ENCODE measurements around the gene XRCC5. TPM values are rescaled to one million over a fixed set of nuclear protein-coding genes. Genes with fewer than 3 reads are reported as not detected.
A peak's percentile ranks its signal among the peaks of the same experiment; 100 is the strongest.
"Not testable (repeated sequence)": the region's sequence is repeated elsewhere in the genome, so short reads cannot be mapped to it uniquely, and the experiment has no call there.

The XRCC5 gene
- polyA plus RNA-seq, 1 donor (not counting 4 experiments of a cell fraction or from before 2014, with no cell fraction given): 521 TPM

GRCh38 chr2:216078776-216079175 lies 30.4 kb upstream of the XRCC5 start:
- Histone ChIP-seq H3K36me3 (ENCODE audit: control insufficient read depth in 2 of 2, extremely low read depth in 1 of 2, insufficient read depth in 2 of 2, low read length in 2 of 2) (no peaks in the 10 kb centered on the region), H3K9me1 (ENCODE audit: control insufficient read depth, extremely low read depth, insufficient read depth, low read length) (no peaks in the 10 kb centered on the region), H3K4me3 (ENCODE audit: control insufficient read depth in 2 of 3, extremely low read depth in 1 of 3, insufficient read depth in 2 of 3, low read depth in 1 of 3, low read length in 3 of 3) (no peak overlapping the region), H3K27me3 (ENCODE audit: control insufficient read depth, extremely low read depth, insufficient read depth, low read length) (peaks cover 4% of the 10 kb centered on the region), H3K27ac (ENCODE audit: control insufficient read depth, insufficient read depth, low read length) (no peak overlapping the region), H3K9me3 (ENCODE audit: control insufficient read depth, low read depth, low read length) (no peaks in the 10 kb centered on the region), H2AFZ (ENCODE audit: control insufficient read depth, low read length) (no peak overlapping the region), H4K20me1 (ENCODE audit: control insufficient read depth, extremely low read depth, insufficient read depth, low read length) (no peaks in the 10 kb centered on the region), H3K4me2 (ENCODE audit: control insufficient read depth, extremely low read depth, insufficient read depth, low read depth, low read length) (no peak overlapping the region), H3K4me1 (ENCODE audit: control insufficient read depth, extremely low read depth, insufficient read depth, low read length) (no peaks in the 10 kb centered on the region), H3K79me2 (ENCODE audit: control insufficient read depth, insufficient read depth, low read length) (no peaks in the 10 kb centered on the region), H3K9ac (ENCODE audit: control insufficient read depth, extremely low read depth, insufficient read depth, low read length) (no peak overlapping the region)
- no peak for TF ChIP-seq EZH2 (IDR thresholded peaks at IDR 0.05; ENCODE audit: low read length)
- no peak for TF ChIP-seq CTCF (optimal IDR thresholded peaks at IDR 0.05 in 1 of 3, IDR thresholded peaks at IDR 0.05 in 1 of 3, conservative IDR thresholded peaks at IDR 0.05 in 1 of 3; ENCODE audit: extremely low read depth in 1 of 3, insufficient read depth in 2 of 3, low read length in 3 of 3)
- FAIRE-seq (no peak), DNase-seq (ENCODE audit: low read depth, low spot score) (no peak)
- dilution Hi-C loops (cut with MboI; ENCODE audit: extremely low pct_ligation_motif_present, low sequenced_read_pairs): no loop called here

GRCh38 chr2:216080048-216080447 lies 29.1 kb upstream of the XRCC5 start:
- H2AFZ ChIP-seq (ENCODE audit: control insufficient read depth, low read length); H3K4me2 ChIP-seq (ENCODE audit: control insufficient read depth, extremely low read depth, insufficient read depth, low read depth, low read length); FAIRE-seq; H3K36me3 ChIP-seq (ENCODE audit: control insufficient read depth in 2 of 2, extremely low read depth in 1 of 2, insufficient read depth in 2 of 2, low read length in 2 of 2); H4K20me1 ChIP-seq (ENCODE audit: control insufficient read depth, extremely low read depth, insufficient read depth, low read length); H3K4me3 ChIP-seq (ENCODE audit: control insufficient read depth in 2 of 3, extremely low read depth in 1 of 3, insufficient read depth in 2 of 3, low read depth in 1 of 3, low read length in 3 of 3); dilution Hi-C loops (cut with MboI; ENCODE audit: extremely low pct_ligation_motif_present, low sequenced_read_pairs); H3K79me2 ChIP-seq (ENCODE audit: control insufficient read depth, insufficient read depth, low read length); H3K9me1 ChIP-seq (ENCODE audit: control insufficient read depth, extremely low read depth, insufficient read depth, low read length); H3K27ac ChIP-seq (ENCODE audit: control insufficient read depth, insufficient read depth, low read length); H3K27me3 ChIP-seq (ENCODE audit: control insufficient read depth, extremely low read depth, insufficient read depth, low read length); DNase-seq (ENCODE audit: low read depth, low spot score); H3K9me3 ChIP-seq (ENCODE audit: control insufficient read depth, low read depth, low read length); H3K4me1 ChIP-seq (ENCODE audit: control insufficient read depth, extremely low read depth, insufficient read depth, low read length); H3K9ac ChIP-seq (ENCODE audit: control insufficient read depth, extremely low read depth, insufficient read depth, low read length): not testable (repeated sequence)

GRCh38 chr2:216081012-216081411 lies 28.1 kb upstream of the XRCC5 start:
- Histone ChIP-seq H3K4me2 (ENCODE audit: control insufficient read depth, extremely low read depth, insufficient read depth, low read depth, low read length) (peak overlapping the region; percentile 96), H3K36me3 (ENCODE audit: control insufficient read depth in 2 of 2, extremely low read depth in 1 of 2, insufficient read depth in 2 of 2, low read length in 2 of 2) (no peaks in the 10 kb centered on the region), H3K4me3 (ENCODE audit: control insufficient read depth in 2 of 3, extremely low read depth in 1 of 3, insufficient read depth in 2 of 3, low read depth in 1 of 3, low read length in 3 of 3) (peak overlapping the region; percentile 58 to 82 (median 82)), H3K9me1 (ENCODE audit: control insufficient read depth, extremely low read depth, insufficient read depth, low read length) (no peaks in the 10 kb centered on the region), H3K9ac (ENCODE audit: control insufficient read depth, extremely low read depth, insufficient read depth, low read length) (peak overlapping the region; percentile 67), H2AFZ (ENCODE audit: control insufficient read depth, low read length) (peak overlapping the region; percentile 97), H4K20me1 (ENCODE audit: control insufficient read depth, extremely low read depth, insufficient read depth, low read length) (no peaks in the 10 kb centered on the region), H3K9me3 (ENCODE audit: control insufficient read depth, low read depth, low read length) (no peaks in the 10 kb centered on the region), H3K27ac (ENCODE audit: control insufficient read depth, insufficient read depth, low read length) (no peak overlapping the region), H3K79me2 (ENCODE audit: control insufficient read depth, insufficient read depth, low read length) (no peaks in the 10 kb centered on the region), H3K4me1 (ENCODE audit: control insufficient read depth, extremely low read depth, insufficient read depth, low read length) (no peaks in the 10 kb centered on the region), H3K27me3 (ENCODE audit: control insufficient read depth, extremely low read depth, insufficient read depth, low read length) (peaks cover 4% of the 10 kb centered on the region)
- TF ChIP-seq EZH2 (IDR thresholded peaks at IDR 0.05; ENCODE audit: low read length) (no peak), CTCF (optimal IDR thresholded peaks at IDR 0.05 in 1 of 3, IDR thresholded peaks at IDR 0.05 in 1 of 3, conservative IDR thresholded peaks at IDR 0.05 in 1 of 3; ENCODE audit: extremely low read depth in 1 of 3, insufficient read depth in 2 of 3, low read length in 3 of 3) (no peak)
- no peak for FAIRE-seq
- dilution Hi-C loops (cut with MboI; ENCODE audit: extremely low pct_ligation_motif_present, low sequenced_read_pairs): no loop called here
- DNase-seq (ENCODE audit: low read depth, low spot score): no peak
